Endothelial cell of umbilical vein (primary cell): ENCODE results near the gene CIDEA. TPM values are rescaled to one million over a fixed set of nuclear protein-coding genes. Genes with fewer than 3 reads are reported as not detected.

Experiments
- BruUV-seq: library from RNA; stranded (reverse); fragments of 400-500 nt; replicated peaks from 2 replicates; lab custom pipeline; 2021; lab: Mats Ljungman, UMichigan
- CTCF ChIA-PET: fragments of 300-600, 350-600 bp; sonication (Branson Sonifier 250); formaldehyde crosslinking; loops from one replicate; lab custom pipeline; 2021; ENCODE audit warnings: antibody characterized with exemption, inconsistent platforms; lab: Charles Lee
- POLR2A ChIA-PET: fragments of 300-600, 350-600 bp; sonication (Branson Sonifier 250); formaldehyde crosslinking; loops from one replicate; lab custom pipeline; 2021; ENCODE audit warnings: antibody characterized with exemption, inconsistent platforms; lab: Charles Lee
- DNase-seq: peaks from one replicate; pipeline ENCODE4 v3.0.0-alpha.2; 2011; ENCODE audit warnings: low read depth, low spot score
- FAIRE-seq: peaks from 2 replicates; lab custom pipeline; 2011; peaks lifted over from hg19 to GRCh38; lab: Jason Lieb, UNC
- H2AFZ ChIP-seq: 2 replicates; pipeline ENCODE4 v1.6.0; 2012; ENCODE audit warnings: low read depth, low read length, control low read depth, inconsistent platforms
- H3K27ac ChIP-seq: 2 replicates; pipeline ENCODE4 v1.5.1; 2011; ENCODE audit warnings: low read depth, mild to moderate bottlenecking, control low read depth, low read length, moderate library complexity; ENCODE audit not compliant: insufficient read depth
- H3K27me3 ChIP-seq, 2 experiments: 2 replicates each; pipeline versions ENCODE4 v1.6.0 to v1.6.1; 2011; ENCODE audit warnings: low read length in 2 of 2, mixed read lengths in 1 of 2; ENCODE audit not compliant: control insufficient read depth in 2 of 2, insufficient read depth in 2 of 2
- H3K36me3 ChIP-seq, 2 experiments: 2 replicates in 1 of 2; 3 replicates in 1 of 2; pipeline ENCODE4 v1.5.1; 2011; ENCODE audit warnings: low read length in 2 of 2, mild to moderate bottlenecking in 1 of 2, moderate library complexity in 1 of 2; ENCODE audit not compliant: control insufficient read depth in 2 of 2, insufficient read depth in 2 of 2; ENCODE audit errors: extremely low read depth in 1 of 2
- H3K4me1 ChIP-seq: 3 replicates; pipeline ENCODE4 v1.5.1; 2011; ENCODE audit warnings: mild to moderate bottlenecking, low read length; ENCODE audit not compliant: control insufficient read depth, insufficient read depth; ENCODE audit errors: extremely low read depth
- H3K4me2 ChIP-seq: 2 replicates; pipeline ENCODE4 v1.6.1; 2011; ENCODE audit warnings: low read length, control low read depth, mixed read lengths; ENCODE audit not compliant: insufficient read depth
- H3K4me3 ChIP-seq, 3 experiments: fragments of 200-600 bp in 1 of 3; sonication (generic), shearing (Covaris generic) in 1 of 3; replicated peaks in 1 of 3; 2 replicates each; pipeline ENCODE4 v1.5.1; 2011 to 2016; ENCODE audit warnings: control low read depth in 3 of 3, low read length in 3 of 3, mild to moderate bottlenecking in 2 of 3, inconsistent platforms in 1 of 3, low read depth in 1 of 3, moderate library complexity in 1 of 3; ENCODE audit not compliant: insufficient read depth in 1 of 3
- H3K79me2 ChIP-seq: 2 replicates; pipeline ENCODE4 v1.6.0; 2012; ENCODE audit warnings: low read length, inconsistent platforms; ENCODE audit not compliant: control insufficient read depth, insufficient read depth
- H3K9ac ChIP-seq: replicated peaks from 2 replicates; pipeline ENCODE3; 2011; ENCODE audit warnings: low read length, control low read depth; ENCODE audit not compliant: insufficient read depth; ENCODE audit errors: extremely low read depth
- H3K9me1 ChIP-seq: replicated peaks from 3 replicates; pipeline ENCODE4 v1.6.0; 2011; ENCODE audit warnings: mild to moderate bottlenecking, low read length; ENCODE audit not compliant: control insufficient read depth, insufficient read depth; ENCODE audit errors: extremely low read depth
- H3K9me3 ChIP-seq: replicated peaks from 2 replicates; pipeline ENCODE4 v1.5.1; 2012; ENCODE audit warnings: low read length, inconsistent platforms; ENCODE audit not compliant: control insufficient read depth, insufficient read depth
- H4K20me1 ChIP-seq: replicated peaks from 2 replicates; pipeline ENCODE3; 2011; ENCODE audit warnings: mild to moderate bottlenecking, low read length; ENCODE audit not compliant: control insufficient read depth, insufficient read depth; ENCODE audit errors: extremely low read depth
- CTCF ChIP-seq, 2 donors: IDR thresholded peaks; 1 replicate in 1 of 2; 2 replicates in 1 of 2; pipeline ENCODE4 v1.5.1; 2011; ENCODE audit warnings: low read length in 2 of 2, mild to moderate bottlenecking in 2 of 2, moderate library complexity in 2 of 2, control low read depth in 1 of 2, inconsistent platforms in 1 of 2, low read depth in 1 of 2; ENCODE audit not compliant: insufficient read depth in 1 of 2; ENCODE audit errors: extremely low read depth in 1 of 2
- EZH2 ChIP-seq: IDR thresholded peaks from 2 replicates; pipeline ENCODE4 v1.6.1; 2012; ENCODE audit warnings: borderline replicate concordance, low read depth, mild to moderate bottlenecking, moderate library complexity, low read length, inconsistent platforms; ENCODE audit not compliant: severe bottlenecking
- FOS ChIP-seq: IDR thresholded peaks from 2 replicates; pipeline ENCODE4 v1.6.1; 2011; ENCODE audit warnings: mild to moderate bottlenecking, low read length, moderate library complexity, borderline replicate concordance; ENCODE audit not compliant: insufficient read depth
- GATA2 ChIP-seq: IDR thresholded peaks from 2 replicates; pipeline ENCODE4 v1.7.0; 2011; ENCODE audit warnings: low read depth, mild to moderate bottlenecking, moderate library complexity, mixed read lengths, low read length; ENCODE audit not compliant: insufficient read length, insufficient read depth
- JUN ChIP-seq: IDR thresholded peaks from 2 replicates; pipeline ENCODE4 v1.6.1; 2011; ENCODE audit warnings: borderline replicate concordance, low read depth; ENCODE audit not compliant: insufficient read length, insufficient read depth
- MAX ChIP-seq: IDR thresholded peaks from 2 replicates; pipeline ENCODE4 v1.6.1; 2011; ENCODE audit not compliant: insufficient read depth, insufficient read length
- MYC ChIP-seq: IDR thresholded peaks from one replicate; pipeline ENCODE4 v1.6.1; 2011; ENCODE audit warnings: mild to moderate bottlenecking, low read depth, low read length
- POLR2A ChIP-seq: IDR thresholded peaks from 2 replicates; pipeline ENCODE4 v1.6.1; 2012; ENCODE audit warnings: low read depth, mild to moderate bottlenecking, control low read depth, low read length
- POLR2AphosphoS5 ChIP-seq: IDR thresholded peaks from 2 replicates; pipeline ENCODE4 v1.6.1; 2012; ENCODE audit warnings: low read depth, mild to moderate bottlenecking, control low read depth, low read length, moderate library complexity; ENCODE audit not compliant: insufficient read depth
- dilution Hi-C: fragments of 300-500 bp; cut with MboI; formaldehyde crosslinking; loops from one replicate; pipeline ENCODE4 v1.15.0; 2019; ENCODE audit warnings: low sequenced_read_pairs; ENCODE audit not compliant: extremely low pct_ligation_motif_present
- intact Hi-C: fragments of 100-400 bp; cut with micrococcal nuclease; formaldehyde crosslinking; loops from one replicate; pipeline ENCODE4 v1.10.0; 2022
- polyA plus RNA-seq, 4 experiments: library from polyadenylated mRNA; depleted of rRNA in 3 of 4; stranded (reverse) in 3 of 4; unstranded in 1 of 4; fragments of >200 nt; gene quantifications; 2 replicates each; pipeline versions ENCODE4 v1.2.1 to v1.2.3, GENCODE V29; 2011 to 2012; ENCODE audit warnings: missing spikeins in 1 of 4
- total RNA-seq: library from RNA; stranded (reverse); gene quantifications from 2 replicates; pipeline ENCODE4 v1.2.3, GENCODE V29; 2021

Gene CIDEA
- total and polyA plus RNA-seq, 2 donors (not counting 3 experiments of a cell fraction or from before 2014, with no cell fraction given): 0.42 TPM; not detected in 1

- ChIA-PET CTCF (interaction anchor here (1.4 to 7.7 kb wide), 8 partner anchors 7 to 39 kb away, joined by 4 to 102 read pairs (median 10); partner anchors contain the start of gene TUBB6), POLR2A (interaction anchor here (1.0 to 2.2 kb wide), 4 partner anchors 10 to 21 kb away, joined by 3 to 11 read pairs (median 5); partner anchors contain the start of gene TUBB6)
- H3K36me3 ChIP-seq: no peaks in the 10 kb centered on the region
- H3K9ac ChIP-seq: no peak overlapping the region
- H4K20me1 ChIP-seq: no peaks in the 10 kb centered on the region
- intact Hi-C loops (loop anchor here (10.0 kb wide), 1 partner anchor 366 kb away; the partner anchor contains the start of gene SPIRE1), dilution Hi-C loops (no loop called here)
- no peak overlapping the region for H3K27ac ChIP-seq
- no TSS peak for BruUV-seq
- no peaks in the 10 kb centered on the region for H3K9me3 ChIP-seq
- no peaks in the 10 kb centered on the region for H3K4me1 ChIP-seq
- peak overlapping the region; percentile 44 for H3K4me2 ChIP-seq
- no peaks in the 10 kb centered on the region for H3K79me2 ChIP-seq
- DNase-seq: no peak
- H3K9me1 ChIP-seq: no peaks in the 10 kb centered on the region
- peak overlapping the region; percentile 48 for H2AFZ ChIP-seq
- peaks cover 0 to 2% of the 10 kb centered on the region in 2 experiments for H3K27me3 ChIP-seq
- TF ChIP-seq CTCF (IDR thresholded peaks at IDR 0.05; ENCODE audit: extremely low read depth in 1 of 2, insufficient read depth in 1 of 2, low read depth in 1 of 2, low read length in 2 of 2) (no peak), EZH2 (no peak), JUN (no peak)
- H3K4me3 ChIP-seq: peak overlapping the region in 1 of 3 experiments; percentile 25
- peak; percentile 15 for FAIRE-seq
These were observed 34.2 kb downstream of the CIDEA start for GRCh38 chr18:12288403-12288755.

GRCh38 chr18:12290086-12290485 lies 35.9 kb downstream of the CIDEA start:
- Histone ChIP-seq H3K9ac (no peak overlapping the region), H3K36me3 (no peaks in the 10 kb centered on the region), H3K27ac (no peak overlapping the region), H2AFZ (no peak overlapping the region), H3K27me3 (peaks cover 0 to 2% of the 10 kb centered on the region in 2 experiments), H3K4me1 (no peaks in the 10 kb centered on the region), H3K9me1 (no peaks in the 10 kb centered on the region), H3K4me3 (no peak overlapping the region), H3K9me3 (no peaks in the 10 kb centered on the region), H4K20me1 (no peaks in the 10 kb centered on the region), H3K79me2 (no peaks in the 10 kb centered on the region), H3K4me2 (no peak overlapping the region)
- FAIRE-seq (no peak), DNase-seq (no peak)
- dilution Hi-C loops (no loop called here), intact Hi-C loops (no loop called here)
- BruUV-seq: no TSS peak
- ChIA-PET CTCF (no interaction called here), POLR2A (no interaction called here)
- TF ChIP-seq JUN (no peak), MYC (no peak), POLR2AphosphoS5 (no peak), EZH2 (no peak), POLR2A (no peak), CTCF (IDR thresholded peaks at IDR 0.05; ENCODE audit: extremely low read depth in 1 of 2, insufficient read depth in 1 of 2, low read depth in 1 of 2, low read length in 2 of 2) (no peak), MAX (no peak), GATA2 (no peak), FOS (no peak)
